NCI-H1694 treated with DMSO at 0.1 percent for 48 hours (cell line): ENCODE results near the gene CSRNP3.
"Not testable (repeated sequence)": the region's sequence is repeated elsewhere in the genome, so short reads cannot be mapped to it uniquely, and the experiment has no call there.

Experiments
- DNase-seq: peaks from one replicate; lab custom pipeline; 2025; lab: John Stamatoyannopoulos, UW

The CSRNP3 gene

GRCh38 chr2:165587335-165587938 lies 117.9 kb downstream of the CSRNP3 start:
- DNase-seq: no peak

DNA sequence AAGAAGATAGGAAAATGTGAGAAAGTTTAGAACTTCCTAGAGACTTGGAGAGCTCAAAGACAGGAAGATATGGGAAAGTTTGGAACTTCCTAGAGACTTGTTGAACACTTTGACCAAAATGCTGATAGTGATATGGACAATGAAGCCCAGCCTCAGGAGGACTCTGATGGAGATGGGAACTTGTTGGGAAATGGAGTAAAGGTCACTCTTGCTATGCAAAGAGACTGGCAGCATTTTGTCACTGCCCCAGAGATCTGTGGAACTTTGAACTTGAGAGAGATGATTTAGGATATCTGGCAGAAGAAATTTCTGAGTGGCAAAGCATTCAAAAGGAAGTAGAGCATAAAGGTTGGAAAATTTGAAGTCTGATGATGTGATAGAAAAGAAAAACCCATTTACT lies 121.5 kb downstream of the CSRNP3 start:
- DNase-seq: not testable (repeated sequence)

DNA sequence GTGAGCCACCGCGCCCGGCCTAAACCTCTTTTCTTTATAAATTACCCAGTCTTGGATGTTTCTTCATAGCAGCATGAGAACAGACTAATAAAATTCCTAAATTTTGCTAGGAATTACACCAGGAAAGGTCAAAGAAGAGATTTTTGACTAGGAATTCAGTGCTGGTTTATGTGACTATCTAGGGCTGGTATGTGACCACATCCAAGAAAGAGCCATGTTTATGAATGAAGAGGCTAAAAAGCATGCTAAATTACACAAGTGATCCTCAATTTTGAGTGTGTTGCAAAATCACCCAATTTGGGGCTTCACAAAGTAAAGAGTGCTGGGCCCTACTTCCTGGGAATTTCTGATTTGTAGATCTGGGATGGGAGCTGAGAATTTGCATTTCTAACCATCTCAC lies 123.6 kb downstream of the CSRNP3 start:
- no peak for DNase-seq

DNA sequence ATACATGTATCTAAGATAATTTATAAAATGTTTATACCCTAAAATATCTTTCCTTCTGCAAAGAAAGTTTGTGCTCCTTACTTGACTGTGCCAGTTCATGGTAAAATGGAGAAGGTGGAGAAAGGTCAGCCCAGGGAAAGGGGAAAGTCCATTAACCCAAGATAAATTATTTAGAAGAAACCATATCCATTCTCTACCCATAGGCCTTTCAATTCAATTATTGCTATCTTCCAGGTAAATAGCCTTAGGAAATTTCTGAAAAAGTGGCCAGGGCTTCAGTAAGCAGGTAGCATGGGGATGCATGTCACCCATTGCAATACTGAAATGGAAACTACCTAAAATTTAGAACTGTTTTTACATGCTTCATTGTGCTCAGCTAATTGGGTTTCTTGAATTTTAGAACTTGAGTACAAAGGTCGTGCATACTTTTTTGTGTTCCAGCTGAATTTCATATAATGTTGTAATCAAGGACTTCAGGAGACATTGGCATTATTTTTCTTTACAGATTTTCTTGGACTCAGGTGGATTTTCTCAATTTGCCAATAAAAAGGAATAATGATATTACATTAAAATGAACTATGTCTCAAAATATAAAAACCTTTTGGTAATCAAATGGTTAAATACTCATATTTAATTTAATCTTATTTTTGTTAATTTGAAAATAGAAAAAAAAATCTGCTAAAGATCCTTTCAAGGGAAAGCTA lies 124.9 kb downstream of the CSRNP3 start:
- DNase-seq: no peak

DNA sequence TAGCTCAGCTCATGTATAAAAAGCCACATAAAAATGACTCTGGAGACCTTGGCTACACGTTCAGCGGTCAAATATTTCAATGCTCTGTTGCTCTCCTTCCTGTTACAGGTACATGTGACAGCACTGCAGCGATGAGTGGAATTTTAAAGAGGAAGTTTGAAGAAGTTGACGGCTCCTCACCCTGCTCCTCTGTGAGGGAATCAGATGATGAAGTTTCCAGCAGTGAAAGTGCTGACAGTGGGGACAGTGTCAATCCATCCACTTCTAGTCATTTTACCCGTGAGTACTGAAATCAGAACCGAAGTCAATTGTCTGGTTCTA lies 125.4 kb downstream of the CSRNP3 start:
- DNase-seq: no peak

DNA sequence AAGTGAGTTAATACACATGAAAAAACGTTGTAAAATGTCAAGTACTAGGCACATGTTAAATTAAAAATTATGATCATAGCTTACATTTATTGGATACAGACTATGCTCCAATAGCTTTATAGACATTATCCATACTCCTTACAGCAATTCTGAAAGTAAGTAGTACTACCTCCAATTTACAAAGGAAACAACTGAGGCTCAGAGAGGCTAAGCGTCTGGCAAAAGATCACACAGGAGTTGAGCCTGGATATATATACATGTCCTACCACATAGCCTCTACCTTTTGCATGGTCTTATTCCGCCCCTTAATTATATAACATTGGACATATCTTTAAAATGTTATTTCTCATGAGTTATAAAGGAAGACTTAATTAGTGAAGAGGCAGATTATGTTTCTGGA lies 127.3 kb downstream of the CSRNP3 start:
- no peak for DNase-seq

DNA sequence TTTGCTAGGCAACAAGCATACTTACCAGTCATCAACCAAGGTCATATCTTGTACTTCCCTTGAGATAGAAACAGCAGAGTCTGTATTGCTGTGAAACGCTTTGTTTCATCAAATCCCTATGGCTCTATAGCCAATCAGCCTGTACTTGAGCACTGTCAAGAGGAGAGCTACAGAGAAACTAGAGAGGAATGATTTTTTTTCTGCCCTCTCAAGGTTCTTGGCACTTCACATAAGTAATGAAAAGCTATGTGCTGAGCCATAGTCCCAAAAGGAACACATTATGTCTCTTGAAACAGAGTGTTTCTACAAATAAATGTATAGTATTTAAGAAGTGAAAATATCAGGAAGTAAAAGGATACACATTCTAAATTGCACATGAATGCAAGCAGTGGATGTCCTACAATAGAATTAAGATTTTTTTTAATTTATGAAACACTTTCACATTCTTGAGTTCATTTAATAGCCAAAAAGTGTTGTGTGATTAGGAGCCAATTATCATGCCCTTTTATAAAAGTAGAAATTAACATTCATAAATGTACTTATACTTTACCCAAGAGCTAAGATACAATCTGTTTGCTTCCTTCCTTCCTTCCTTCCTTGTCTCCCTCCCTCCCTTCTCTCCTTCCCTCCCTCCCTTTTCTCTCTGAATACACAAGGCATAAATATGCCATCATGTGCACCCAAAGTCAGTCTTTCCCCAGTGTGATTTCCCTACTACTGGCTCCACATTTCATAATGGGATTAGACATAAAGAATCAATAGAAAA lies 131.8 kb downstream of the CSRNP3 start:
- no peak for DNase-seq

DNA sequence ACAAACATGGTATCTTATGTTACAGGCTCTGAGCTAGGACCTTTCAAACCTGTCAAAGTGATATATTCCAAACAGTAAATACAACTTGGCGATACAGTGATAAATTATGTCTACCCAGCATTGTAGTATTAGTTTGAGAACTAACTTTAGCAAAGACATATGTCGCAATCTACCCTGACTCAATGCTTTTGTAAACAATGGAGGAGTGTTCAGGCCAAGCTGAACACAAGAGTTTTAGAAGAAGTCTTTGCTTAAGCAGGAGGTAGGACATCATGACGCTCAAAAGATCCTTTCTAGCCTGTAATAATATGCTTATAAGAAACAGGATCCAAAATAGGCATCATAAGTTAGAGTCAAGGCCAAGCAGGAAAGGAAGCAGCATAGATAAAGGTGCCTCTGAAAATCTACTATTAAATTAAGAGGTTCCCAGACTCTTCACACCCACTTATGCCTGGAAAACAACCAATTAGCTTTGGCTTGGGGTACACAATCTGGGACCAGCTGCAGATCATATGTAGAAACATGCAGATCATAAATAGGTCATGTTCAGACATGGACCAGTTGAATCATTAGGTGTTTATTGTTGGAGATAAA lies 132.5 kb downstream of the CSRNP3 start:
- DNase-seq: no peak

- no peak for DNase-seq
Observed at GRCh38 chr2:165609672-165610071, 140.2 kb downstream of the CSRNP3 start.

DNA sequence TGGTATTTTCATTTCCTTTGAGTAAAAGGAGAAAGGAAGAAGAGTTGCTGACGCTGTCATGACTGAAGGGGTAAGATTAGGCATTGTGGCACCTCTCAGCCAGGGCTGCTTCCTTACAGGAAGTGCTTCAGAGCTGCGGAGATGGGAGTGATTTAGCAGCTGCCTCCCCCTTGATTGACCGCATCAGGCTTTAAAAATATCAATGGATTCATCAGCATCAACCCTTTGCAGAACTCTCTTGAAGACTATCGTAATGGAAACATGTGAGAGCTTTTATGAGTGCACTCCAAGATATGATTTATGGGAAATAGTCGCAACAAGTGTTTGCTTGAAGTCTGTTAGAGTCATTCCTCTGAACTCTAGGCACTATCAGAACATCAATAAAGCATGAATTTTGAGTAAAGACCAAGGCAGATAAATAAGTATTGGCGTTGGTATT lies 141.1 kb downstream of the CSRNP3 start:
- no peak for DNase-seq

DNA sequence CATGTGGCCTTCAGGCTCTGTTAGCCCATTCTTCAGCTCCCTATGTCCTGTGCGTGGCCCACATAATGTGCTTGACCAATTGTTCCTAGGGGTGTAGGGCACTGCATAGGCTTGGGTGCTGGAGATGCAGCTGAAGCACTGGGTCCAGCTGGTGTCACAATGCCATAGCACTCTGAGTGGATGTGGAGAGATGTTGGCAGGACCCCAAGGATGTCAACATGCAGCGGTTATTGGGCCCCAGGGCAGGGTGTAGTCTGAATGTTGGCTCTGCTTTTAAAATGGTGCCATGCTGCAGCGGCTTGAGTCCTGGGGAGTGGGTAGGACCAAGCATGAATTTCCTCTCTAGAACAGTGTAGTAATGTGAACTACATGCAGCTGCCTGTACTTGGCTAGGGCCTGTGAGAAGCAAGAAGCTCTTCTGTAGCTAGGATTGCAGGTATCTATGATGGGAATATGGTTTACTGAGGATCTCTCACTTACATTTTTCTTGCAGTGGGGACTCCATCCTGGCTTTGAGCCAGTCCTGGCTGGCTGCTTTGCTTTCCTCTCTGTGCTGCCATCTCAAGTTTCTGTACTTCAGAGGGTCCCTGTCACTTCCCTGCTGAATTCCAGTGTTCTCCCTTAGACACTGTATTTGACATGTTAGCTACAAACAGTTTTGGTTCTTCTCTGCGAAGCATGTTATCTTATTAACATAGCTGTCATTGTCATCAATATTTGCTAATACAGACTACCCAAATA lies 148.4 kb downstream of the CSRNP3 start:
- no peak for DNase-seq

GRCh38 chr2:165618806-165619205 lies 149.3 kb downstream of the CSRNP3 start:
- DNase-seq: no peak

DNA sequence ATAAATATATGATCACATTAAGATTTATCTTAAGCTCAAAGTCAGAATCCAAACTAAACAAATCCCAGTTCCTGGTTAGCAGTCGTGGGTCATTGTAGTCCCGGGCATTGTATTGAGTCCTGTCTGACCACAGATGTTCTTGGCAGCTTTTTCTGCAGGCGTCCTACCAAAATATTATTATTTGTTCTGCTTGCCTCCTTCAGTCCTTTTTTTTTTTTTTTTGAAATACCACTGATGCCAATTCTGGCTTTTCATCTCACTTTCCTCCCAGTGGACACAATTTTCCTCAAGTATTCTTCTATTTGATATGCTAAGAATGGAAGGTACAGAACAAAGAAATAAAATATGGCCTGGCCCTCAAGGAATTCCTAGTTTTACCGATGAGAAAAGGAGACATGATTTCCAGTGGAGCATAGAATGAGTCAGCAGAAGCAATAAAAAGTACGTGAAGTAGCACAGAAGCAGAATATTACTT lies 151.6 kb downstream of the CSRNP3 start:
- DNase-seq: no peak

DNA sequence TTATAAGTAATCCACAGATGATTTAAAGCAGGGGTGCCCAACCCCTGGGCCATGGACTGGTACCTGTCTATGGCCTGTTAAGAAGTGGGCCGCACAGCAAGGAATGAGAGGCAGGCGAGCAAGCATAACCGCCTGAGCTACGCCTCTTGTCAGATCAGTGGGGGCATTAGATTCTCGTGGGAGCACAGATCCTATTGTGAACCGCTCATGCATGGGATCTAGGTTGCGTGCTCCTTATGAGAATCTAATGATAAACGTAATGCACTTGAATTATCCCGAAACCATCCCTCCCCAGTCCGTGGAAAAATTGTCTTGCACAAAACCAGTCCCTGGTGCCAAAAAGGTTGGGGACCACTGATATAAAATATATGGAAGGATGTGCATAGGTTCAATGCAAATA lies 153.7 kb downstream of the CSRNP3 start:
- DNase-seq: no peak

- no peak for DNase-seq
Observed at GRCh38 chr2:165623783-165624469, 154.4 kb downstream of the CSRNP3 start.

DNA sequence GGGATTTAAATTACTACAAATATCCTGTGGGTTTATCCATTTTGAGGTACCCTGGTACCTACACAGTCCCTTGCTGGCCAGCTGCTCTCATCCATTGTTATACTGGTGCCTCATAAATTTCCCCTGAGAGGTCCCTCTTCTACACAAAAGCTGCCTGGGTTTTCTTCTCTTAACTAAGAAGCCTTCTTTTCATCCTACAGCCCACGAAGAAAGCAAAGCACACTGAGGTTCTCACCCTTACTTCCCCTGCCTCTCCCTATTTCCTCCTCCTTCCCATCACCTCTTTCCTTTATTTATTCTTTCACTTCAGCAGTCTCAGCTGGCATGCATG lies 154.9 kb downstream of the CSRNP3 start:
- no peak for DNase-seq

DNA sequence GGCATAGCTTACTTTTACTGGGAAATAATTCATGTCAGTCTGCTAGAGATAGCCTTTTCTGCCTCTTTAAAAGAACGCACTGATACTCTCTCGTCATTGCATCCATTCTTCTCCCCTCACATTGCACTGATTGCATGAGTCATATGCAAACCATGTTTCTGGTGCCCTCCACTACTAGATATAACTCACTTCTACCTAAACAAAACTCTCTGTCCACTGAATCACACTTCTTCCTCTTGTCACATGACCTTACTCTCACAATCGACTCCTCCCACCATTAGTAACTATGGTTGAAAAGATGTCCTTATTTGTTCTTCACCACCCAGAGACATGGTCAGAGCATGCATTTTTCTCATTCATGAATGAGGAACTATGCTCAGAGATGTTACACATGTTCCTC lies 158.0 kb downstream of the CSRNP3 start:
- DNase-seq: no peak

GRCh38 chr2:165629776-165630175 lies 160.3 kb downstream of the CSRNP3 start:
- DNase-seq: no peak

GRCh38 chr2:165630236-165630635 lies 160.7 kb downstream of the CSRNP3 start:
- DNase-seq: no peak

DNA sequence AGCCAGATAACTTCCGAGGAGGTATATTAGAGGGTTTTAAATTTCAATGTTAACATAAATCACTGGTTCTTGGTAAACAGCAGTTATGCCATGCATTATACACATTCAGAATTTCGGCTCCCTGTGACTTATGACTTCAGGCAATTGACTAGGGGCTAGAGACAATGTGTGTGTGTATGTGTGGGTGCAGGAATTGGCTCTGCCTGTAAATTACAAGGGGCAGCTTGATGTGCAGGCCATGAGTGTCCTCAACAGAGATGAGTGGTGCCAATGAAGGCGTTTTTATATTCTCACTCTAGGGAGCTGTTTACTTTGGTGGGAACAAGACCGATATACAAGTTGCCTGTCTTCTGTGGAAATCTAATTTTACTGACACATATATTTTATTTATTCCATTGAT lies 161.6 kb downstream of the CSRNP3 start:
- no peak for DNase-seq

GRCh38 chr2:165632594-165632993 lies 163.1 kb downstream of the CSRNP3 start:
- no peak for DNase-seq

DNA sequence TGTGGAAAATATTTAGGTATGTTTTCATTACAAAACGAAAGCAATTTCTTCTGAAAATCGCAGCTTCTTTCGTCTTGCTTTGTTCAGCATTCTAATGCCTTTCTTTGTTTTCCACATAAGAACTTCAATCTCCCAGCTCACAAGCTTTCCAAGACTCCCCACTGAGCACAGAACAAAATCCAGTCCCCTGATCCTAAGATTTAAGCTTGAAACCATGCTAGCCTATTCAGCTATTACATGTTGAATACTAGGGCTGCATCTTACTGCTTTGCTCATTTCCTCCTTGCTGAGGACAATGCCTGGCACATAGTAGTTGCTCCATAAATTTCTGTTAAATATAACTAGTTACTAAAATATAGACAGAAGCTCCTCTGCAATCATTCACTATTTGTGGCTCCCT lies 163.9 kb downstream of the CSRNP3 start:
- DNase-seq: no peak
